ENCODE data around the gene PSTPIP2. TPM values are rescaled to one million over a fixed set of nuclear protein-coding genes. Genes with fewer than 3 reads are reported as not detected.

Gene PSTPIP2
- total RNA-seq, 1 donor = 27.9 TPM

- Histone ChIP-seq H3K27me3 (ENCODE audit: insufficient read depth, low read length) (no peaks in the 10 kb centered on the region), H3K4me3 (ENCODE audit: low read length) (no peak overlapping the region), H3K4me1 (ENCODE audit: insufficient read depth, low read length) (peaks cover 7% of the 10 kb centered on the region), H3K9me3 (ENCODE audit: low read depth, low read length) (no peaks in the 10 kb centered on the region)
Measured at GRCh38 chr18:46034230-46034629, 37.8 kb downstream of the PSTPIP2 start.

GRCh38 chr18:46031741-46032140 lies 40.3 kb downstream of the PSTPIP2 start:
- no peaks in the 10 kb centered on the region for H3K9me3 ChIP-seq (ENCODE audit: low read depth, low read length)
- H3K27me3 ChIP-seq (ENCODE audit: insufficient read depth, low read length) = no peaks in the 10 kb centered on the region
- H3K4me1 ChIP-seq (ENCODE audit: insufficient read depth, low read length) = peaks cover 15% of the 10 kb centered on the region
- H3K4me3 ChIP-seq (ENCODE audit: low read length) = no peak overlapping the region

GRCh38 chr18:46028536-46028891 lies 43.5 kb downstream of the PSTPIP2 start:
- Histone ChIP-seq H3K4me1 (ENCODE audit: insufficient read depth, low read length) (peaks cover 9% of the 10 kb centered on the region), H3K4me3 (ENCODE audit: low read length) (peak overlapping the region; percentile 50), H3K9me3 (ENCODE audit: low read depth, low read length) (no peaks in the 10 kb centered on the region), H3K27me3 (ENCODE audit: insufficient read depth, low read length) (no peaks in the 10 kb centered on the region)

- Histone ChIP-seq H3K4me1 (ENCODE audit: insufficient read depth, low read length) (peaks cover 6% of the 10 kb centered on the region), H3K27me3 (ENCODE audit: insufficient read depth, low read length) (no peaks in the 10 kb centered on the region), H3K9me3 (ENCODE audit: low read depth, low read length) (no peaks in the 10 kb centered on the region), H3K4me3 (ENCODE audit: low read length) (no peak overlapping the region)
Measured at GRCh38 chr18:46019936-46020335, 52.1 kb downstream of the PSTPIP2 start.

- no peak overlapping the region for H3K4me3 ChIP-seq (ENCODE audit: low read length)
- no peaks in the 10 kb centered on the region for H3K27me3 ChIP-seq (ENCODE audit: insufficient read depth, low read length)
- no peaks in the 10 kb centered on the region for H3K9me3 ChIP-seq (ENCODE audit: low read depth, low read length)
- H3K4me1 ChIP-seq (ENCODE audit: insufficient read depth, low read length) = peaks cover 45% of the 10 kb centered on the region
Measured at GRCh38 chr18:46013484-46014189, 58.4 kb downstream of the PSTPIP2 start.

- Histone ChIP-seq H3K4me3 (ENCODE audit: low read length) (no peak overlapping the region), H3K4me1 (ENCODE audit: insufficient read depth, low read length) (peaks cover 56% of the 10 kb centered on the region), H3K27me3 (ENCODE audit: insufficient read depth, low read length) (no peaks in the 10 kb centered on the region), H3K9me3 (ENCODE audit: low read depth, low read length) (no peaks in the 10 kb centered on the region)
Measured at GRCh38 chr18:46010676-46011075, 61.4 kb downstream of the PSTPIP2 start.

GRCh38 chr18:46010050-46010449 lies 62.0 kb downstream of the PSTPIP2 start:
- peaks cover 56% of the 10 kb centered on the region for H3K4me1 ChIP-seq (ENCODE audit: insufficient read depth, low read length)
- no peaks in the 10 kb centered on the region for H3K9me3 ChIP-seq (ENCODE audit: low read depth, low read length)
- no peak overlapping the region for H3K4me3 ChIP-seq (ENCODE audit: low read length)
- H3K27me3 ChIP-seq (ENCODE audit: insufficient read depth, low read length) = no peaks in the 10 kb centered on the region

- Histone ChIP-seq H3K4me1 (ENCODE audit: insufficient read depth, low read length) (peaks cover 53% of the 10 kb centered on the region), H3K27me3 (ENCODE audit: insufficient read depth, low read length) (no peaks in the 10 kb centered on the region), H3K9me3 (ENCODE audit: low read depth, low read length) (no peaks in the 10 kb centered on the region), H3K4me3 (ENCODE audit: low read length) (no peak overlapping the region)
Measured at GRCh38 chr18:46009125-46009840, 62.8 kb downstream of the PSTPIP2 start.

- Histone ChIP-seq H3K4me3 (ENCODE audit: low read length) (no peak overlapping the region), H3K27me3 (ENCODE audit: insufficient read depth, low read length) (no peaks in the 10 kb centered on the region), H3K9me3 (ENCODE audit: low read depth, low read length) (no peaks in the 10 kb centered on the region), H3K4me1 (ENCODE audit: insufficient read depth, low read length) (peaks cover 45% of the 10 kb centered on the region)
Measured at GRCh38 chr18:46008531-46008930, 63.5 kb downstream of the PSTPIP2 start.

- peaks cover 39% of the 10 kb centered on the region for H3K4me1 ChIP-seq (ENCODE audit: insufficient read depth, low read length)
- H3K27me3 ChIP-seq (ENCODE audit: insufficient read depth, low read length) = no peaks in the 10 kb centered on the region
- no peak overlapping the region for H3K4me3 ChIP-seq (ENCODE audit: low read length)
- peaks cover 3% of the 10 kb centered on the region for H3K9me3 ChIP-seq (ENCODE audit: low read depth, low read length)
Measured at GRCh38 chr18:46007165-46007564, 64.9 kb downstream of the PSTPIP2 start.

- Histone ChIP-seq H3K4me3 (ENCODE audit: low read length) (no peak overlapping the region), H3K4me1 (ENCODE audit: insufficient read depth, low read length) (peaks cover 29% of the 10 kb centered on the region)
Measured at GRCh38 chr18:46002934-46003333, 69.1 kb downstream of the PSTPIP2 start.

GRCh38 chr18:46001892-46002291 lies 70.2 kb downstream of the PSTPIP2 start:
- peaks cover 33% of the 10 kb centered on the region for H3K4me1 ChIP-seq (ENCODE audit: insufficient read depth, low read length)
- H3K4me3 ChIP-seq (ENCODE audit: low read length) = no peak overlapping the region
- H3K9me3 ChIP-seq (ENCODE audit: low read depth, low read length) = peaks cover 7% of the 10 kb centered on the region
- H3K27me3 ChIP-seq (ENCODE audit: insufficient read depth, low read length) = no peaks in the 10 kb centered on the region

More at GRCh38 chr18:46002934-46003333, 69.1 kb downstream of the PSTPIP2 start:
- Histone ChIP-seq H3K27me3 (ENCODE audit: insufficient read depth, low read length) (no peaks in the 10 kb centered on the region), H3K9me3 (ENCODE audit: low read depth, low read length) (peaks cover 7% of the 10 kb centered on the region)

GRCh38 chr18:46001074-46001473 lies 71.0 kb downstream of the PSTPIP2 start:
- Histone ChIP-seq H3K9me3 (ENCODE audit: low read depth, low read length) (peaks cover 7% of the 10 kb centered on the region), H3K4me3 (ENCODE audit: low read length) (no peak overlapping the region), H3K27me3 (ENCODE audit: insufficient read depth, low read length) (no peaks in the 10 kb centered on the region), H3K4me1 (ENCODE audit: insufficient read depth, low read length) (peaks cover 35% of the 10 kb centered on the region)

GRCh38 chr18:45999536-45999935 lies 72.5 kb downstream of the PSTPIP2 start:
- no peak overlapping the region for H3K4me3 ChIP-seq (ENCODE audit: low read length)
- H3K27me3 ChIP-seq (ENCODE audit: insufficient read depth, low read length) = no peaks in the 10 kb centered on the region
- peaks cover 7% of the 10 kb centered on the region for H3K9me3 ChIP-seq (ENCODE audit: low read depth, low read length)
- peaks cover 35% of the 10 kb centered on the region for H3K4me1 ChIP-seq (ENCODE audit: insufficient read depth, low read length)

- Histone ChIP-seq H3K9me3 (ENCODE audit: low read depth, low read length) (peaks cover 7% of the 10 kb centered on the region), H3K27me3 (ENCODE audit: insufficient read depth, low read length) (no peaks in the 10 kb centered on the region), H3K4me3 (ENCODE audit: low read length) (no peak overlapping the region), H3K4me1 (ENCODE audit: insufficient read depth, low read length) (peaks cover 35% of the 10 kb centered on the region)
Measured at GRCh38 chr18:45998244-45998643, 73.8 kb downstream of the PSTPIP2 start.

GRCh38 chr18:45997700-45998151 lies 74.3 kb downstream of the PSTPIP2 start:
- peaks cover 7% of the 10 kb centered on the region for H3K9me3 ChIP-seq (ENCODE audit: low read depth, low read length)
- H3K4me1 ChIP-seq (ENCODE audit: insufficient read depth, low read length) = peaks cover 35% of the 10 kb centered on the region
- H3K27me3 ChIP-seq (ENCODE audit: insufficient read depth, low read length) = no peaks in the 10 kb centered on the region
- H3K4me3 ChIP-seq (ENCODE audit: low read length) = no peak overlapping the region

Measured in mononuclear cell (primary cell).